ENCODE measurements around the gene RPE65.
"Not testable (repeated sequence)": the region's sequence is repeated elsewhere in the genome, so short reads cannot be mapped to it uniquely, and the experiment has no call there.

RPE65 gene

DNA sequence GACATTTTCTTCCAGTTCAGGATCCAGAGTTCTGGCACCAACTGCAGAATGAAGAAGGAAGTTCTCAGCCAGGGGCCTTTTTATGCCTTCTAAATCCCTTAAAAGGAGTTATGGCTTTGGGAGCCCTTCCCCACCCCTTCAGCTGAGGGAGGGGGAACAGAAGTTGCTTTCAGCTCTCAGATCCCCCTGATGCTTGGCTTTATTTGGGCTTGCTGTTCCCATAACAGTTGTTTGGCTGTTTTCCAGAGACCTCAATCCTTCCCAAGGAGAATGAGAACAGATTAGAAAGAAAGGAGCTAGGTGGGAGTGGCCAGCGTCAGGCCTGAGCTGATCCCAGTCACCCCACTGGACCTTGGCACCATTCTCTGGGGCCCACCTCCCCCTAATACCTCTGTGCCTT, at the start of gene RPE65:
Gene RPE65, minus strand, starts transcription at position 54 of the 400 bp plus-strand sequence. Its CDS starts 49 bp downstream, at position 5.
- no peak for DNase-seq

DNA sequence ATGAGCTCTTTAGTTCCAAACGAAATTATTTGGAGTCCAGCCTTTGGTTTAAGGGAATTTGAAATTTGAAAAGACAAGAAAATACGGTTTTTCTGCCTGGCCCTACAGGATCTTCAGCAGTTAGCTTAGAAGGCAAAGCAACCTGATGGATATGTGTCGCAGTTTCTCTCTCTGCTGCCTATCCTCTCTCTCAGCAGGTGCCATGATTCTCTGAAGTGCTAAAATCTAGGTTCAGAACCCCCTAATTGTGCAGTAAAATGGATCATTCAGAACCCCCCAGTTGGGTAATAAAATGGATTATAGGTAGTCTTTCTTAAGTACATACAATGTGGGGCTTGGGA, 47.6 kb upstream of the RPE65 start:
- no peak for DNase-seq

DNA sequence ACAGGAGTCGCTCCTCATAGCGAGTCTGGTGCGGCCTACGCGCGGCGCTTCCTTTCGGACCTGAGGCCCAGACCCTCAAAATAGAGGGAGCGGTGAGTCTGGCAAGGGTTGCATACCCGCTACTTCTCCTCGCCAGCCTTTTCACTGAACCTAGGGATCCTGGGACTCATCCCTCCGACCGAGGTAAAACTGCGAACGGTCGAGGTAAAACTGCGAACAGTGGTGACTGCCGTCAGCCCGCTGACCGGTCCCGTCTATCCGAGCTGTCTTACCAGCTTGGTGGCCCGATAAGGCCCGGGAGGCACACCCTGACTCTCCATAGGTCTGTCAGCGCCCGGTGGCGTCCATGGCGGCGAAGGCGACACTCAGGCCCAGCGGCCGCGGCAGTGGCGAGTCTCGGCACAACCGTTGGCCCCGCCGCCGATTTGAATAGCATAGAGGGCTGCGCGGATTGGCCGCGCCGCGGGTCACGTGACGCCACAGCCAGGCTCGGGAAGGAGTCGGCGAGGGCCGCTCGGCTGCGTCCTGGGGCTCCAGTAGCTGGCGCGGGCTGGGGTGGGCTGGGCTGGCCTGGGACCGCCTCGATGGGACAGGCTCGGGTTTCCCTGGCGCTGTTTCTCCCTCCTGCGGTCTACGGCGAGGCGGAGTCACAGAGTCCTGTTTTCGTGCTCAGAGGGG, 47.1 kb upstream of the RPE65 start, which contains the start of gene DEPDC1:
Gene DEPDC1, minus strand, starts transcription at position 403 of the 678 bp plus-strand sequence. Its CDS starts 83 bp downstream, at position 320.
- peak; percentile 80 for DNase-seq

DNA sequence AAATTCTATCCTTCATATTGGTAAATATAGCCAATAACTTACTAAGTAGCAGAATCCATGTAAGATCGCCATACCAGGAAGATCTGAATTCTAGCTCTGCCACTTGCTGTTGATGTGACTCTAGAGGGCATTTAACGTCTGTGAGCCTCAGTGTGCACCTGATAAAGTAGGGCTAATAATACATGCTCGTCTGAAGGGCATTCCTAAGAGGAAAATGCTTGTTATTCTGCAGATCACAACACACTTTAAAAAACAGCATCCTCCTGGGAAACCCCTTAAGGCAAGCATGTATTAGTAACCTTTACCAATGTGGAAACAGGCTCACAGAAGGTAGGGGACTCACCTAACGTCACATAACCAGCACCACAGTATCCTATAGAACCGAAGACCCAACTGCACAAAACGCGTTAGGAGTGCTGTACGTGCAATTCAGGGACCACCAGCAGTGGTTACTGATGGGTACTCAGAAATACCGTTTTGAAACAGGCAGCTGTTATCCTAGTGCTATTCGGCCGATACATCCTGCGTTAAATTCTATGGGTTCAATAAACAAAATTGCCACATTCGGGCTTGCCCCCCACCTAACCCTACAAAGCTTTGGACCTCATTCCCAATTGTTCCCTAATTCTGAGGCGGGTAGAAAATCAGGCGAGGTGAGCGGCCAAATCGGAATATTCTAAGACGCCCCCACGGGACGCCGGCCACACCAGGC, 46.4 kb upstream of the RPE65 start:
- DNase-seq = peak; percentile 17

DNA sequence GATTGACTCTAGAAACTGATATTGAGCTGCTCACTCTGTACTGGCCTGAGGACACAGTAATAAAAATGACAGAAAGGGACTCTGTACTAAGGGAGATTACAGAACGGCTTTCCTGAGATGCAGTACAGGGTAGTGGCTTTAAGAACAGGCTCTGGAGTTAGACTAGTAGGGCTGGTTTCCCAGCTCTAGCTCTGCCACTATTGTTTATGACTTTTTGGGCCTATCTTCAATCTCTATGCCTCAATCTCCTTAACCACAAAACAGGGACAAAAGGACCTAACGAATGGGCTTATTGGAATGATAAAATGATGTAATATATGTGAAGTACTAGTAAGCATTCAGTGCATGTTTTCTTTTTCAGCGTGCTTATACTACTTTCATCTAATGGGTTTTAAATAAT, 45.8 kb upstream of the RPE65 start:
- peak; percentile 28 for DNase-seq

DNA sequence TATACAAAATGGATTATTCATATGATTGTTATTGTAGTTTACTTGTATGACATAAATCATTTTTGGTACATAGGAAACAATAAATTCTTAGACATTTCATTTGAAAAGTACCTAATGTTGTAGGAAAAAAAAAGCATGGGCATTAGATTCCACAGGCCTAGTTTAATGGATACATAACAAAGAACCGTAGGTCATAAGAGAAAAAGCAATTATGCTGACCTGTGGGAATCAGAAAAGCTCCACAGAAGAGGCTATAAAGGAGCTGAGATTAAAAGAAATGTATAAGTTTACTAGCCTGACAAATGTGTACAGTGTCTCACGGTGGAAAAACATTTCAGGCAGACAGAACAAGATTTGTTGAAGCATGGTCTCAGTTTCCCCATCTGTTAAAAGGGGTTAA, 43.4 kb upstream of the RPE65 start:
- DNase-seq = no peak

DNA sequence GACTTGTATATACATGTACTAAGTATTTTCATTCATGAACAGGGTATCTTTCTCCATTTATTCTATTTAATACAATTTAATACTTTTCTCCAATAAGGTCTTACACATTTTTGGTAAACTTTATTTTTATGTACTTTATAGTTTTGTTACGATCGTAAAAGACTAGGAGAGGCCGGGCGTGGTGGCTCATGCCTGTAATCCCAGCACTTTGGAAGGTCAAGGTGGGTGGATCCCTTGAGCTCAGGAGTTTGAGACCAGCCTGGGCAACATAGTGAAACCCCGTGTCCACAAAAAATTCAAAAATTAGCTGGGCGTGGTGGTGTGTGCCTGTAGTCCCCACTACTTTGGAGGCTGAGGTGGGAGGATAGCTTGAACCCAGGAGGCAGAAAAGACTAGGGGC, 42.5 kb upstream of the RPE65 start:
- not testable (repeated sequence) for DNase-seq

DNA sequence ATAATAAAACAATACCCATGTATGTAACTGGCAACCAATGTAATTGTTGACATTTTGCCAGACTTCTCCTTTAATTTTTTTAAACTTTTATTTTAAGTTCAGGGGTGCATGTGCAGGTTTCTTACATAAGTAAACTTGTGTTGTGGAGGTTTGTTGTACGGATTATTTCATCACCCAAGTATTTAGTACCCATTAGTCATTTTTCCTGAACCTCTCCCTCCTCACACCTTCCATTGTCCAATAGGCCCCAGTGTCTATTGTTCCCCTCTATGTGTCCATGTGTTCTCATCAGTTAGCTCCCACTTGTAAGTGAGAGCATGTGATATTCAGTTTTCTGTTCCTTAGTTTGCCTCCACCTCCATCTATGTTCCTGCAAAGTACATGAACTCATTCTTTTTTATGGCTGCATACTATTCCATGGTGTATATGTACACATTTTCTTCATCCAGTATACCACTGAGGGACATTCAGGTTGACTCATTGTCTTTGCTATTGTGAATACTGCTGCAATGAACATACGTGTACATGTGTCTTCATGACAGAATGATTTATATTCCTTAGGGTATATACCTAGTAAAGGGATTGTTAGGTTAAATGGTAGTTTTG, 40.4 kb upstream of the RPE65 start:
- DNase-seq = no peak

DNA sequence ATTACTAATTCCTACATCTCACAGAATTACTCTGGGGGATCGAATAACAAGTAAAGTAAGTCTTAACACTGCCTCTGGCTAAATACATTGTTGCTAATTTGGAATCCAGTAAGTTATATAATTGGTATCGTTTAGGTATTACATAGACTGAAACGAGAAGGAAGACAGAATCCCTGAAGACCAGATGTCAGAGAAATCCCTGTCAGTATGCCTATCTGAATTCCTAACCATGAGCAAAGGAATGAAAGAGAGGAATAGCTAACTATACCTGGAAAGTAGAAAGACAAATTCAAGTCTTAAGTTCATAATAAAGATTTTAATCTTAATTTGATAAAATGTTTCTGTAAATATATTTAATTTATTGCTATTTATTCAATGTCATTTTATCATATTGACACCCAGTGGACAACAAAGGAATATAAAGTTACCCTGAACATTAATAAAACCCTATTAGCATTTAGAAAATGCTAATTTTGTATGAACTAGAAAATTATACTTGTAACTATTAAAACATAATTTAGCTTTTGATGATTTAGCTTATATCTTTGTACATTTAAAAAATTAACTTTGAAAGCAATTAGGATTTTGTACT, 35.8 kb upstream of the RPE65 start:
- no peak for DNase-seq

DNA sequence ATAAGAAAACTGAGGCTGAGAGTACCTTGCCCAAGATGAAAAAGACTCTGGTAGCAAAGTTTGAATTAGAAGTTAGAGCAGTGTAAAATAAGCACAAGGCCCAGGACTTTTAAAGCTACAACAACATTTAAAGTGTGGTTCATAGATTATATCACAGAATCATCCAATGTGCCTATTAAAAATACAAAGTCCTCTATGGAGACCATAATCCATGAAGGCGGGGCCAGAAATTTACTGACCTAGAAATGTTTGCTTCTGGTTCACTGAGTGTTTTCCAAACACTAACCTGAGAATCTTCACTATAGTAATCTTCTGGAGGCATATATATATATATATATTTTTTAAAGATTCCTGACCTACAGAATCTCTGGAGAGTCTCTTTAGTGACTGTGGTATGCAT, 34.9 kb upstream of the RPE65 start:
- no peak for DNase-seq

DNA sequence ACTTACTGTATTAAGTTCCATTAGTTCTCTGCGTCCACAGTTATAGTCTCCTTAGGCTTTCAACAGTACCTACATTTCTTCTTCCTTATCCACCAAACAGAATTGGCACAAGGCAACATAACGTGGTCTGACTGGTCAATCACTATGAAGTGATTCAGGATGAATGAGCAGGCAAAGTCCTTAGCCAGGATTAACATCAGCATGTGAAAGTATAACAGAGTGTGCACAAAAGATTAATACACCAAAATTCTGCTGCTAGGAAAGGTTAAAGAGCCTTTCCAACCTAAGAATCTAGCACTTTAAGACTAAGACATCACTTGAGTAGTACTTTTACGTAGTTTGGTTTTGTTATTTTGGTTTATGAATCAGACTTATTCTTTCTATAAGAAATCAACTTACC, 31.3 kb upstream of the RPE65 start:
- no peak for DNase-seq

DNA sequence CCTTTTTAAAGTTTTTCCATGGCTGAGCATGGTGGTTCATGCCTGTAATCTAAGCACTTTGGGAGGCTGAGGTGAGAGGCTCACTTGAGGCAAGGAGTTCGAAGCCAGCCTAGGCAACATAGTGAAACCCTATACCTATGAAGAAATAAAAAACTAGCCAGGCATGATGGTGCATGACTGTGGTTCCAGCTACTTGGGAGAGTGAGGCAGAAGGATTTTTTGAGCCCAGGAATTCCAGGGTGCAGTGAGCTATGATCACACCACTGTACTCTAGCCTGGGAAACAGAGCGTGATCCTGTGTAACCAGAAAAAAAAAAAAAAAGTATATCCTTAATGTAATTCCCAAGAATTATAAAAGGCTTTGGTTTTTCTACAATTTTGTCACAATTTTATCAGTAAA, 29.7 kb upstream of the RPE65 start:
- no peak for DNase-seq

DNA sequence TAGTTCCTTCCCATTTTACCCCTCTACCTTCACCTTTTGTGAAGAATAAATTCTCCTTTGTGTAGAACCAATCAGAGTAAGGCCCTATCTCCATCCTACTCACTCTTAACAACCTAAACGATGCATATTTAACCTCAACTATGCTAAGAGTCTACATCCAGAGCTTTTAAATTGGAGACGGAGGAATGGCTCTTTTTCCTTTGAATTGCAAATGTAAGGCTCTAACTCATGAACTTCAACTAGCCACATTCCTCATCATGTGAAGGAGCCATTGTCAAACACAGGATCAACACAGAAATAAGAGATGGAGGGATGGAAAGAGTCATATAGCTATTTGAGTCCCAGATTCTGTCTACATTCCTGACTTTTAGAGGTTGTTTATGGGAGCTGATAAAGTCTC, 28.9 kb upstream of the RPE65 start:
- no peak for DNase-seq

DNA sequence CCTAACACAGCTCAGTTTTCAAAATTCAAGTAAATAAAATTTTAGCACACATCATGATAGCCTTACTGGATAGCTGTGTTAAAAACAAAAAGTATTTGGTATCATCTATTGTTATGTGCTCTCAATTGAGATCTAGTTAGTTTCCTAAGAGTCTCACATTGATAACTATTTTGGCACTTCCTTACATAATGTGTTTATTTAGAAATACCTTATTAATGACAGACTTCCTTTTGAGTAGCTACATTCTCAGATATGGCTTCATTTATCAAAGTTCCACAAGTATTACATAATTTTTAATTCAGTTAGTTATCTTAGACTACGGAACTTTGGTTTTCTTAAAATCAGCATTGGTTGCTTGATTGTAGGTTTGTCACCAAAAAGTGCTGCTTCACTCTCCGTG, 26.9 kb upstream of the RPE65 start:
- DNase-seq = not testable (repeated sequence)

DNA sequence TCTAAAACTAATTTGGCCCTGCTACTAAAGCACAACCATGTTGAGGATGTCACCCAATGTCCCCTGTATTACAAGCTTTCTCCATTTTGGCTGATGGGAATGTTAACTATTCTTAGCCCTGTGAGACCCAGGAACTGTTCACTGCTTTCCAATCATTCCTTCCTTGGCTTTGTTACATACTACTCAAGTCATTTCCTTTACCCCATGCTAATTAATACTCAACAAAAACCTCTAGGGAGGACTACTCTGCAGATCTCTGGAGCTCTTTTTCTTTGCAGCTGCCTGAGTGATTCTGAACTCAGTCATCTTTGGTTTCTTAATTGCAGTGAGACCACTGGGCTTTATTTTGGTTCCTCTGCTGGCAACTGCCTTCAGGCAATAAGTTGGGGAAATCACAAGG, 23.3 kb upstream of the RPE65 start:
- DNase-seq = no peak

DNA sequence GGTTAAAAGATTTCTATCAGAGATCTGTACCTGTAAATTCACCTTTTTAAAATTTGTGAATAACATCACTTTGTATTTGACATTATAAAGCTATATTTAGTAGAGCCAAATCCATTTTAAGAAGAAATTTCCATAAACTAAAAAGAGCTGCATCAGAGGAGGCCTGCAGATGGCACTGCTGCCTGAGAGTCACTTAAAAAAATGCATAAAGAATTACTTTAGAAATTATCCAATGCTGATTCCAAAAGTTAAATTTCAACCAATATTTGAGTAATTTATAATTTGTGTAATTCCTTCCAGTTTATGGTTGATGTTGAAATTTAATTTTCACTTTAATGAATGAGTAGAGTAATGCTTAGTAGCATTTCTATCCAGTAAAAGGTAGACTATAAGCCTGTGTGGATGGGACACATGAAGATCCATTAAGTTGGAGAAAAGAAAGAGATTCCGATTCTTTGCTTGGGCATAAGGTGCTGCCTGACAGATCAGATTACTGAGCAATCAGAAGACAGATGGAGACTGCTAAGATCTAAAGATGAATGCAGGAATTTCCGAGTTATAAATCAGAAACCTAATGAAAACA, 20.7 kb upstream of the RPE65 start:
- DNase-seq = no peak

DNA sequence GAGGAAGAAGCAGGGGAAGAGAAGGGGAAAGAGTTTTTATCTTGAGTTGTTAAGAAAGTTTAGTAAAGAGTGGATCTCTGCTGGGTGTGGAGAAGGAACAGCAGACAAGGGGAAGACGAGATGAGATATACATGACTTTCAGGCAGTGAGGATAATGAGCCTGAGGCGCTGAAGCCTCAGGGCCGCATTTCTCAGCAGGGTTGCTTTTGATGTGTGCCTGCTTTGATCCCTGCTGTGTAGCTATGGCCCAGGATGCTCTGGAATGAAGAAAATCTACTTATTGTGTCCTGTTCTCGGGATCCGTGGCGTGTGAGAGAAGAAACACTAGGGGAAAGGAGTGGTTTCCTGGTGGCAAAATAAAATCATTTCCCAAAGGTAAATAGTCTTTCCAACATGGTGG, 15.1 kb upstream of the RPE65 start:
- no peak for DNase-seq

DNA sequence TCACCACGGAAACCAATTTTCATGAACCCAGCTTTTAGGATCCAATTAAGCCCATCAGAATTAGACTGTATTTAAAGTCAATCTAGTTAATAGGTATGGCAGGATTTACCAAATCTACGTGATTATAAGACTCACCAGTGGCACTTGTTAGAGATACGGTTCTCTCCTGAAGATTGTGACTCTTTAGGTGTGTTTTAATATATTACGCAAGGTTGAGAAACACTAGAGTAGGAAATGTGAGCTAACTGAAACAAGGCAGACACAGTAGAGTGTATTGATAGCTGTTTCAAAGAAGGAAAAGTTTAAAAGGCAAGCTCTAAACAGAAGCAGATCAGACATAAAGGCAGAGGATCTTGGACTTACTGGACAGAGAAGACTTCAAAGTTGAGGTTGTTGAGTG, 11.2 kb upstream of the RPE65 start:
- DNase-seq = no peak

DNA sequence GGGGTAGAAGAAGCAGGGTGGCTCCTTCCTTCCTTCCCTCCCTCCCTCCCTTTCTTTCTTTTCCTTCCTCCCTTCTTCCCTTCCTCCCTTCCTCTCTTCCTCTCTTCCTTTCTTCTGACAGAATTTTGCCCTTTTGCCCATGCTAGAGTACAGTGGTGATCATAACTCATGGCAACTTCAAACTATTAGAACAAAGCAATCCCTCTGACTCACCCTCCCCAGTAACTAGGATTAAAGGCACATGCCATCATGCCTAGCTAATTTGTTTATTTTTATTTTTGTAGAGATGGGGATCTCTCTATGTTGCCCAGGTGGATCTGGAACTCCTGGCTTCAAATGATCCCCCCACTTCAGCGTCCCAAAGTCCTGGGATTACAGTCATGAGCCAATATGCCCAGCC, 10.0 kb upstream of the RPE65 start:
- no peak for DNase-seq

DNA sequence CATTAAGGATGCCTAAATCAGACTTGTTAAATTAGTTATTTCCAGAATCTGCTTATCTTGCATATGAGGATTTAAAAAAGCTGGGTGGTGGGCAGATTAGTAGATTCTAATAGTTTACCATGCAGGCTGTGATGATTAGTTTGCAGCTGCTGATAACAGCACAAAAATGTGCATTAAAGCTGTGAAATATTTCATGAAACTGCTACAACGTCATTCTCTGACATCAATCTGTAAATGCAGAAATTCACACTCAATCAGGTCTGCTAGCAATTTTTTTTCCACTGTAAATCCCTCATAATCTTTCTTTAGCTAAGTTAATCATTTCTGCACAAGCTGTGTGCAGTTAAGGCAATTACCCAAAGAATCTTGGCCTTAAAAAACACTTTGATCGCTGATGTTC, 9.3 kb upstream of the RPE65 start:
- no peak for DNase-seq

DNA sequence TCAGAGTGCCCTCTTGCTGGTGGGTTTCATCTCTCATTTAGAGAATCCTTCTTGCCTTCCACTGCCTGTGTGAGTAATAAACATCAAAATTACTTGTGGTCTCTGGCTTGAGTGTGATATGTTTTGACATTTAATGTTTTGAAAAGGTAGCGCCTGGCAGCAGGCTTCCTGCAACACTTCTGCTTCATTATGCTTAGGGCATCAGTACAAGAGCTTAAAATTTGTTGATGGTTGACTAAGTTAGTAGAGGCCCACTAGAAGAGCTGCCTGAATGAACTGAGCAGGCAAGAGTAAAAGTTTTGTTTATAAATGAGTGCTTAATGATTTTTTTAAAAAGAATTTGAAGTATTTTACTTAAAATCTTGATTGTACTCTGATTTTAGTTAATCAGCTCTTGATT, 6.4 kb upstream of the RPE65 start:
- no peak for DNase-seq

DNA sequence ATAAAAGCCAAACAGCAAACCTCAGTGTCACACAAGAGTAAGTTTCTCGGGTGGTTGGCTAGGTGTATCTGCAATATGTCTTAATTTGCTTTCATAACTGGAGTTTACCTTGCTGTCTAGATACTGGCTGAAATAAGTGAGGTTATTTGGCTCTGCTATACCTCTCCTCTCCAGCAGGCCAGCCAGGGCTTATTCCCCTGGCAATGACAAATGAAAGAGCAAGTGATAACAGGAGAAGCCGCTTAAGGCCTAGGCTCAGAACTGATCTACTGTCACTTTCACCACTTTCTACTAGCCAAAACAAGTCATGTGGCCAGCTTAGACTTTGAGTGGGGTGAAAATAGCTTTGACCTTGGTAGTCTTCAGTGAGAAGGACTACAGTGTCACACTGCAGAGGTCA, 4.8 kb upstream of the RPE65 start:
- DNase-seq = no peak

DNA sequence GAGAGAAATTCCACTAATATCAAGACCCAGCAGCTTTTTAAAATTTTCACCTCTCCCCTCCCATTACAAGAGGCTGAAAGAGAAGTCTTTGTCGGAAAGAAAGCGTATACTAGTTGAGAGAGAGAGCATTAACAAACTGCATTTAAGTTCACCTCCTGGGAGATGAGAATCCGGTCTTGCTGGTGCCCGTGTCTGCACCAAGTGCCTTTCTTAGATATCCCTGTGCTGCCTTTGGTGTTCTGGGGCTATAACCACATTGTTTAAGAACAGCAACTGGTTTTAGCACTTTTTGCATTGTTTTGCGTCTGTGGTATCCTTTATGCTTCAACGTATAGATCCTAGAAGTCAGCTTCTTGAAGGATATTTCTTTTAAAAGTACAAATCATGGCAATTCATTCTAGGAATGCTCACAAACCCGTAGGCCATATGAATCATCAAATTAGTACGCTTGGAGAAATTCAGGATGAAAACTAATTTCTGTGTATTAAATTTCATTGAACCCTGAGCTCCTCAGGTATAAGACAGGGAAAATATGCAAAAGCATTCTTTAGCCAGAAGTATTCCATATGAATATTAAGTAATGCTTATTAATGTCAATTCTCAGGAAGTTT, 3.4 kb upstream of the RPE65 start:
- DNase-seq = no peak

Measured in NCI-H2029 treated with DMSO at 0.1 percent for 48 hours (cell line).